ENCODE data around the gene ASB11. TPM values are rescaled to one million over a fixed set of nuclear protein-coding genes. Genes with fewer than 3 reads are reported as not detected.

ASB11 gene
- total RNA-seq, 4 donors from 2014 or later: 0.20 TPM; not detected in 3

DNA sequence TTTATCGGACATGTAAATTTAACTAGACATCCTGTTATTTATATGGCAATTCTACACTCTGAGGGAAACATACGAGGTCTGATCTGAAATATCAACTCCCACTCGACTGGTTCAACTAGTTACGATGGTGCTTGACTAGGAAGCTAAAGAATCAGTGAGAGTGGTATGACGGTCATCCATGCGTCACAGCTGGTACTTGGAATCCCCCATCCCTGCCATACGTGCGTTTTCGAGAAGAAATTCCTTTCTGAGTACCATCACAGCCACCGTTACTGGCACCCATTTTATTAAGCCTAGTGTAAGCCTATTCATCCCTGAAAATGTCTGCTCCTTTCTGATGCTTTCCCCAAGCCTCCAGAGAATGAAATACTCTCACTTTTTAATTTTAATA is 20.6 kb upstream of the ASB11 start:
- H3K9me3 ChIP-seq: no peaks in the 10 kb centered on the region
- peaks cover 0 to 4% of the 10 kb centered on the region in 2 donors for H3K4me1 ChIP-seq
- DNase-seq: peak; percentile 39 to 42
- H3K4me3 ChIP-seq (replicated peaks in 1 of 3): peak overlapping the region in 2 of 3 donors; percentile 1 to 23
- H3K27ac ChIP-seq: peak overlapping the region; percentile 50 to 83 (median 55)
- TF ChIP-seq CTCF (IDR thresholded peaks at IDR 0.05) (no peak), POLR2A (IDR thresholded peaks at IDR 0.05) (no peak)
- H3K36me3 ChIP-seq: no peaks in the 10 kb centered on the region
- intact Hi-C loops (cut with DNase I): loop anchor here (10.0 kb wide), 1 partner anchor 339 kb away; no protein-coding TSS in a partner anchor
- 0% methylated on average over 10 of the region's 10 CpGs for WGBS, 2 donors
- H3K27me3 ChIP-seq: no peaks in the 10 kb centered on the region

DNA sequence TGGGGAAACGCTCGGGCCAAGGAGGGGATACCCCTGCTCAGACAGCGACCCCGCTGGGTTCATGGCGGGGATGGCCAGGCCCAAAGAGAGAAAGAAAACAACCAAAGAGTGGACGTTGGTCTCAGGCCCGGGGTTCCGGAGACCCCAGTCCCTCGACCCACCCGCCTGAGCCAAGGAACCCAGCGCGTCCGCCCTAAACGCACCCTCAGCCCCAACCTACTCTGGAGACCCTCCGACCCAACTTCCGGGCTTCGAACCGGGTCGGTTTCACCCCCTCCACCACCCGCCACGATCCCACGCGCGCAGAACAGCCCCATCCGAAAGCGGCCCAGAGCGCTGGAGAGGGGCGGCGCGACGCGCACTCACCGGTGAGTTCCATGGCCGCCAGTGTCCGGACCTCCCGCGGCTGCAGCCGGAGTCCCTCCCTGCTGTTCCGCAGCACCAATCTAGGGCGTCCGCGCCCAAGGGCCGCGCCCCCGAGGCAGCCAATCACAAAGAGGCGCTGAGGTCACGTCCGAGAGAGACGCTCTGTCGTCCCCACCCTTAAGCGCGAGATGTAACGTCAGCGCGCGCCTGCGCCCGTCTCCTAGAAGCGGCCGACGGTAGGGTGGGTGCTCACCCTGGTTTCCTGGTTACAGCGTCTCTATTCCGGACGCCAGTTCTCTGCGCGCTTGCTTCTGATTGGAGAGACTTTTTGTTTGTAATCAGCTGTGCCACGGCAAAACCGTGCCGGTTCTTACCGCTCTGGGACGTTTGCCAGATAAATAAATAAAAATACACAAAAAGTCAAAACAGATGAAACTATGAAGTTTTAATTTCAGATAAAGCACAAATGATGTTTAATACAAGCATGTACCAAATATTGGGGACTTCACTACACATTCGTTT is 19.9 kb upstream of the ASB11 start, which contains the start of gene PIGA:
PIGA (minus strand) TSS at position 389 of the 888 bp plus-strand sequence. CDS start 3,593 bp downstream, outside the sequence.
- intact Hi-C loops (cut with DNase I): loop anchor here (10.0 kb wide), 1 partner anchor 339 kb away; no protein-coding TSS in a partner anchor
- 0 to 2% methylated on average over 9 to 11 of the region's 72 CpGs for WGBS, 2 donors
- TF ChIP-seq POLR2A (IDR thresholded peaks at IDR 0.05) (peak in 1 of 2 donors; percentile 91), CTCF (IDR thresholded peaks at IDR 0.05) (no peak)
- Histone ChIP-seq H3K4me1 (peaks cover 0 to 4% of the 10 kb centered on the region in 2 donors), H3K36me3 (no peaks in the 10 kb centered on the region), H3K4me3 (replicated peaks in 1 of 3) (peak within 1 kb of the TSS in 2 of 3 donors; percentile 49 to 75), H3K27me3 (no peaks in the 10 kb centered on the region), H3K9me3 (no peaks in the 10 kb centered on the region), H3K27ac (peak within 1 kb of the TSS; percentile 66 to 85 (median 72))
- DNase-seq: peak; percentile 94 to 96

DNA sequence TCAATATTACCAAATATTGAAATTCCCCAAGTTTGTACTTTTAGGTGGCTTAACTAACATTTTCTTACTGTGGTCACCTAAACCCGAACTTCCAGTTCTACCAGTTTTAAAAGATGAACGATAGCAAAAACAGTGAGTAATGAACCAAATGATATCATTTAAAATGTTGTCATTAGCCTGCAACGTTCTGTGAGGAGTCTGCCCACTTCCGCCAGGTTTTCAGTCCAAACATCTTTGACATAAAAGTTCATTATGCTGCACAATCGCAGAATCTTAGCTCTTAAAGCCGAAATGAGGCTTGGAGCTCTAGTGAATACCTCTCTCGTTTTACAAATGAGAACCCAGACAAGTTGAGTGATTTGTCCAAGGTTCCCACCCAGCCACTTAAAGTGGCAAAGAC is 19.1 kb upstream of the ASB11 start:
- Histone ChIP-seq H3K36me3 (no peaks in the 10 kb centered on the region), H3K27me3 (no peaks in the 10 kb centered on the region), H3K9me3 (no peaks in the 10 kb centered on the region), H3K4me3 (replicated peaks in 1 of 3) (peak overlapping the region in 2 of 3 donors; percentile 49 to 75), H3K27ac (peak overlapping the region; percentile 66 to 85 (median 72)), H3K4me1 (peaks cover 0 to 4% of the 10 kb centered on the region in 2 donors)
- intact Hi-C loops (cut with DNase I): loop anchor here (10.0 kb wide), 1 partner anchor 340 kb away; no protein-coding TSS in a partner anchor
- DNase-seq: no peak
- 8 to 13% methylated on average over 7 of the region's 7 CpGs for WGBS, 2 donors
- no peak for TF ChIP-seq CTCF (IDR thresholded peaks at IDR 0.05)
- TF ChIP-seq POLR2A (IDR thresholded peaks at IDR 0.05): no peak

- Histone ChIP-seq H3K27ac (no peak overlapping the region), H3K27me3 (no peaks in the 10 kb centered on the region), H3K36me3 (no peaks in the 10 kb centered on the region), H3K4me1 (no peaks in the 10 kb centered on the region), H3K4me3 (replicated peaks in 1 of 3) (no peak overlapping the region), H3K9me3 (no peaks in the 10 kb centered on the region)
- no peak for TF ChIP-seq POLR2A (IDR thresholded peaks at IDR 0.05)
- no peak for TF ChIP-seq CTCF (IDR thresholded peaks at IDR 0.05)
- intact Hi-C loops (cut with DNase I): no loop called here
- no peak for DNase-seq
- 50 to 63% methylated on average over 2 of the region's 2 CpGs for WGBS, 2 donors
Observed at GRCh38 chrX:15328821-15329220, 13.4 kb upstream of the ASB11 start.

DNA sequence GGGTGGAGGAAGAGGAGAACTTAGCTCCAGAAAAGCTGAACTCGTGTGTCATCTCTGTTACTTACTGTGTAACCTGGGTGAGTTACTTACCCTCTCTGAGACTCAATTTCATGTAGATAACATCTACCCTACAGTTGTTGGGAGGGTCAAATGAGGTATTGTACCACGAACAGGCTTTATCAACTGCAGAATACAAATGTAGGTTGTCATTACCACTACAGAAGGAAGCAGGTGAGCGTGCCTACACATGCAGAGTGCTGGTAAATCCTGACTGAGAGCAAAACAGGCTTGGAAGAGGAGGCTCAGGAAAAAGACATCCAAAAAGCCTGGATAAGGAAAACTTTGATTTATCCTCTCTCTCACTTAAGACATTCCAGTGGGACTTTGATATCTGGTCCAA is 12.7 kb upstream of the ASB11 start:
- Histone ChIP-seq H3K36me3 (no peaks in the 10 kb centered on the region), H3K9me3 (no peaks in the 10 kb centered on the region), H3K4me1 (no peaks in the 10 kb centered on the region), H3K4me3 (replicated peaks in 1 of 3) (no peak overlapping the region), H3K27ac (no peak overlapping the region), H3K27me3 (no peaks in the 10 kb centered on the region)
- TF ChIP-seq POLR2A (IDR thresholded peaks at IDR 0.05) (no peak), CTCF (IDR thresholded peaks at IDR 0.05) (no peak)
- intact Hi-C loops (cut with DNase I): no loop called here
- WGBS, 2 donors: 96 to 100% methylated on average over 3 of the region's 3 CpGs
- no peak for DNase-seq
